Measurements from ENCODE around the gene RIMKLB. TPM values are rescaled to one million over a fixed set of nuclear protein-coding genes. Genes with fewer than 3 reads are reported as not detected.
"Not testable (repeated sequence)": the region's sequence is repeated elsewhere in the genome, so short reads cannot be mapped to it uniquely, and the experiment has no call there.

Gene RIMKLB
- total and polyA plus RNA-seq, 2 donors = 22.6 to 99.1 TPM

DNA sequence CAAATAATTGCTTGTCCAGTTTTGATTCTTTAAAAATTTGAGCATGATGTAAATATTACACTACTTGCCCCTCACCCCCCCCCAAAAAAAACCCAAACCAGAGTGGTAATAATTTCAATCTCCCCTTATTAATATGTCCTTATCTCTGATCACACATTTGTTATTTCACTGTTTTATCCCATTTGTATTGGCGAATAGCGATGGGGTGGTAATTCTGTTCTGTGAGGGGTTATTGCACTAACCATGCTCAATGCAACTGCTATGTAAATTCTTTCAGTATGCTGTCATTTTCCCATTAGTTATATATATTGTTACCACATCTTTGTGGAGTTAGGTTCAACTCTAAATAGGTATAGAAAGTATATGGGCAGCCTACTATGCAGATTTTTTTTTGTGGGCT lies 1.1 kb downstream of the RIMKLB start:
- no peaks in the 10 kb centered on the region for H3K36me3 ChIP-seq (ENCODE audit: insufficient read depth)
- peak overlapping the region; percentile 86 for H3K4me3 ChIP-seq (ENCODE audit: low read depth, low read length)
- H3K27ac ChIP-seq (ENCODE audit: low read depth) = no peak overlapping the region
- 26% methylated on average over 2 of the region's 2 CpGs for WGBS
- H3K4me1 ChIP-seq (ENCODE audit: insufficient read depth) = no peaks in the 10 kb centered on the region
- DNase-seq (ENCODE audit: extremely low spot score) = no peak

DNA sequence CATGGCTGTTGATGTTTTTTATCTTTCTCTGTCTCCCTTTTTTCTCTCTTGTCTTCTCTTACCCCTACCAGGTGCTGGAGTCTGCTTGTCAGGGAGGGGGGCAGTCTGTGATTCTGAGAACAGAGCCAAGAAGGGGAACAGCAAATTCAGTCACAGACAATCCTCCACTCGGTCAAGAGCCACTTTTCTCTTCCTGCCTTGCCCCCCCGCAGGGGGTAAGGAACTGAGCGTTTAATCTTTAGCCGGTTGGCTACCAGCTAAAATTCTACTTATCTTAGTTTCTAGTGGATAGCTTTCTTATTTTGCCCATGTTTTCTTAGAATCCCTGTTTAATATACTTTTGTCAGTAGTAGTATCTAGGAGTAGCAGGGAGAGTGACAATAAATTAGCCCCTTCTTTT lies 1.9 kb downstream of the RIMKLB start:
- Histone ChIP-seq H3K27ac (ENCODE audit: low read depth) (no peak overlapping the region), H3K4me3 (ENCODE audit: low read depth, low read length) (no peak overlapping the region), H3K36me3 (ENCODE audit: insufficient read depth) (no peaks in the 10 kb centered on the region), H3K4me1 (ENCODE audit: insufficient read depth) (no peaks in the 10 kb centered on the region)
- no peak for DNase-seq (ENCODE audit: extremely low spot score)
- WGBS = 39% methylated on average over 4 of the region's 4 CpGs

- Histone ChIP-seq H3K4me3 (ENCODE audit: low read depth, low read length) (no peak overlapping the region), H3K27ac (ENCODE audit: low read depth) (no peak overlapping the region), H3K36me3 (ENCODE audit: insufficient read depth) (no peaks in the 10 kb centered on the region), H3K4me1 (ENCODE audit: insufficient read depth) (no peaks in the 10 kb centered on the region)
- WGBS = 76% methylated on average over 6 of the region's 6 CpGs
- no peak for DNase-seq (ENCODE audit: extremely low spot score)
These were observed 3.4 kb downstream of the RIMKLB start for GRCh38 chr12:8701046-8701660.

GRCh38 chr12:8702159-8702558 lies 4.4 kb downstream of the RIMKLB start:
- H3K36me3 ChIP-seq (ENCODE audit: insufficient read depth) = no peaks in the 10 kb centered on the region
- no peak overlapping the region for H3K4me3 ChIP-seq (ENCODE audit: low read depth, low read length)
- DNase-seq (ENCODE audit: extremely low spot score) = no peak
- 71% methylated on average over 4 of the region's 4 CpGs for WGBS
- no peaks in the 10 kb centered on the region for H3K4me1 ChIP-seq (ENCODE audit: insufficient read depth)
- H3K27ac ChIP-seq (ENCODE audit: low read depth) = no peak overlapping the region

DNA sequence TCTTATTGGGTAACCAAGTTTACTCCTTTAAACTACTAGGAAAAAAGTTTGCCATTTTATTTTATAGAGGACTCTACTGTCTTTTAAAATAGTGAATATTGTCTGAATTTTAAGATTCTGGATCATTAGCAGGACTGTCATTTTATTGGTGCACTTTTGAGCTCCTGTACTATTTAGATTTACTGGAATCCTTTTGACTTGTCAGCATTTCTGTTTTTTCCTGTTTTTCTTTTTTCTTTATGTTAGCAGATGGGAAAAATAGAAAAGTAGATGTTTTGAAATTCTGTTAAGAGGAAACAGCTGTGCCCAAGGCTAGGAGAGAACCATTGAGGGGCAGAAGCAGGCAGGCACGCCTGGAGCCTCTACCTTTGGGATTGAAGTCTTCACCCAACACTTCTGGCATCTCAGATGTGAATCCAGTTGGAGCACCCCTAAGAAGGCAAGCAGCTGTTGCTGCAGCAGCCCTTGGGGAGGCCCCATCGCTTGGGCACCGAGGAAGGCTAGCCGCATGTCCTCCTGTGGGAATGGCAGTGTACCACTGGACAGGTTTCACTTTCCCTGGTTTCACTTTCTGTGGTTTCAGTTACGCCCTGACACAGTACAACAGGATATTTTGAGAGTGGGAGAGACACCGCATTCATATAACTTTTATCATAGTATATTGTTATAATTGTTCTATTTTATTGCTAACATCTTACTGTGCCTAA lies 11.5 kb downstream of the RIMKLB start:
- H3K4me3 ChIP-seq (ENCODE audit: low read depth, low read length) = peak overlapping the region; percentile 19
- H3K4me1 ChIP-seq (ENCODE audit: insufficient read depth) = no peaks in the 10 kb centered on the region
- H3K27ac ChIP-seq (ENCODE audit: low read depth) = no peak overlapping the region
- DNase-seq (ENCODE audit: extremely low spot score) = no peak
- WGBS = 75% methylated on average over 6 of the region's 6 CpGs
- no peaks in the 10 kb centered on the region for H3K36me3 ChIP-seq (ENCODE audit: insufficient read depth)

GRCh38 chr12:8712572-8712971 lies 14.8 kb downstream of the RIMKLB start:
- WGBS = 58% methylated on average over 2 of the region's 2 CpGs
- DNase-seq (ENCODE audit: extremely low spot score) = no peak
- H3K4me3 ChIP-seq (ENCODE audit: low read depth, low read length) = no peak overlapping the region
- peaks cover 2% of the 10 kb centered on the region for H3K36me3 ChIP-seq (ENCODE audit: insufficient read depth)
- H3K4me1 ChIP-seq (ENCODE audit: insufficient read depth) = no peaks in the 10 kb centered on the region
- H3K27ac ChIP-seq (ENCODE audit: low read depth) = no peak overlapping the region

DNA sequence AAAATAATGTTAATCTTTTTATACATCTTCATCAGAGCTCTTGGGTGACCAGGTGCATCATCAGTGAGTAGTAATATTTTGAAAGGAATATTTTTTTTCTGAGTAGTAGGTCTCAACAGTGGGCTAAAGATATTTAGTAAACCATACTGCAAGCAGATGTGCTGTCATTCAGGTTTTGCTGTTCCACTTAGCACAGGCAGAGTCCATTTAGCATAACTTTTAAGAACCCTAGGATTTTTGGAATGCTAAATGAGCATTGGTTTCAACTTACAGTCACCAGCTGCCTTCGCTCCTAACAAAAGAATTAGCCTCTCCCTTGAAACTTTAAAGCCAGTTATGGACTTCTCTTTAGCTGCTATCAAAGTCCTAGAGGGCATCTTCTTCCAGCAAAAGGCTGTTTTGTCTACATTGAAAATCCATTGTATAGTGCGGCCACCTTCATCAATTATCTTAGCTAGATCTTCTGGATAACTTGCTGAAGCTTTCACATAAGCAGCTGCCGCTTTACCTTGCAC lies 24.6 kb downstream of the RIMKLB start:
- Histone ChIP-seq H3K27ac (ENCODE audit: low read depth) (no peak overlapping the region), H3K4me3 (ENCODE audit: low read depth, low read length) (no peak overlapping the region), H3K4me1 (ENCODE audit: insufficient read depth) (no peaks in the 10 kb centered on the region), H3K36me3 (ENCODE audit: insufficient read depth) (no peaks in the 10 kb centered on the region)
- no peak for DNase-seq (ENCODE audit: extremely low spot score)
- 98% methylated on average over 3 of the region's 3 CpGs for WGBS

GRCh38 chr12:8734873-8735381 lies 37.1 kb downstream of the RIMKLB start:
- WGBS = 68% methylated on average over 3 of the region's 3 CpGs
- Histone ChIP-seq H3K27ac (ENCODE audit: low read depth) (no peak overlapping the region), H3K4me1 (ENCODE audit: insufficient read depth) (no peaks in the 10 kb centered on the region), H3K4me3 (ENCODE audit: low read depth, low read length) (no peak overlapping the region), H3K36me3 (ENCODE audit: insufficient read depth) (no peaks in the 10 kb centered on the region)
- DNase-seq (ENCODE audit: extremely low spot score) = no peak

DNA sequence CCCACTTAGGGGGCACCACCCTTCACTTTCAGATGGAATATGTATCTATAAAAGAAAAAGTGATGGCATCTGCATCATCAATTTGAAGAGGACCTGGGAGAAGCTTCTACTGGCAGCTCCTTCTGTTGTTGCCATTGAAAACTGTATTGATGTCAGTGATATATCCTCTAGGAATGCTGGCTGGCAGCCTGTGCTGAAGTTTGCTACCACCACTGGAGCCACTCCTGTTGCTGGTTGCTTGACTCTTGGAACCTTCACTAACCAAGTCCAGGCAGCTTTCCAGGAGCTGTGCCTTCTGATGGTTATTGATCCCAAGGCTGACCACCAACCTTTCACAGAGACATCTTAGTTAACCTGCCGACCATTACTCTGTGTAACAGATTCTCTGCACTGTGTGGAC lies 44.7 kb downstream of the RIMKLB start:
- Histone ChIP-seq H3K27ac (ENCODE audit: low read depth) (no peak overlapping the region), H3K4me3 (ENCODE audit: low read depth, low read length) (no peak overlapping the region), H3K4me1 (ENCODE audit: insufficient read depth) (no peaks in the 10 kb centered on the region), H3K36me3 (ENCODE audit: insufficient read depth) (peaks cover 4% of the 10 kb centered on the region)
- DNase-seq (ENCODE audit: extremely low spot score) = no peak
- WGBS = 94% methylated on average over 1 of the region's 1 CpG

DNA sequence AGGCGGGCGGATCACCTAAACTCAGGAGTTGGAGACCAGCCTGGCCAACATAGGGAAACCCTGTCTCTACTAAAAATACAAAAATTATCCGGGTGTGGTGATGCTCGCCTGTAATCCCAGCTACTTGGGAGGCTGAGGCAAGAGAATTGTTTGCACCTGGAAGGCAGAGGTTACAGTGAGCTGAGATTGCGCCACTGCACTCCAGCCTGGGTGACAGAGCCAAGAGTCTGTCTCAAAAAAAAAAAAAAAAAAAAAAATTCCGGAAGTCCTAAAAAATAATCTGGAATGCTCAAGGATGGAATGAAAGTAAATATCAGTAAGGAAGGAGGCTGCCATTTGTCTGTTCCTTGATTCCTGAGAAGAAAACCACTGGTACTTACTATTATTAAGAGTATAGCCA lies 45.3 kb downstream of the RIMKLB start:
- 95% methylated on average over 6 of the region's 6 CpGs for WGBS
- H3K27ac ChIP-seq (ENCODE audit: low read depth); H3K36me3 ChIP-seq (ENCODE audit: insufficient read depth); DNase-seq (ENCODE audit: extremely low spot score); H3K4me1 ChIP-seq (ENCODE audit: insufficient read depth); H3K4me3 ChIP-seq (ENCODE audit: low read depth, low read length): not testable (repeated sequence)

DNA sequence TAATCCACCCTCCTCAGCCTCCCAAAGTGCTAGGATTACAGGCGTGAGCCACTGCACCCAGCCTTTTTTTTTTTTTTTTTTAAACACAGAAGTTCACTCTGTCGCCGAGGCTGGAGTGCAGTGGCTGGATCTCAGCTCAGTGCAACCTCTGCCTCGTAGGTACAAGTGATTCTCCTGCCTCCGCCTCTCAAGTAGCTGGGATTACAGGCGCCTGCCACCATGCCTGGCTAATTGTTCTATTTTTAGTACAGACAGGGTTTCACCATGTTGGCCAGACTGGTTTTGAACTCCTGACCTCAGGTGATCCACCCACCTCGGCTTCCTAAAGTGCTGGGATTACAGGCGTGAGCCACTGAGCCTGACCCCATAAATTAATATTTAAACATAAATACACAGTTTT lies 47.8 kb downstream of the RIMKLB start:
- WGBS = 89% methylated on average over 8 of the region's 8 CpGs
- not testable (repeated sequence) for H3K4me1 ChIP-seq (ENCODE audit: insufficient read depth); DNase-seq (ENCODE audit: extremely low spot score); H3K4me3 ChIP-seq (ENCODE audit: low read depth, low read length); H3K36me3 ChIP-seq (ENCODE audit: insufficient read depth); H3K27ac ChIP-seq (ENCODE audit: low read depth)

GRCh38 chr12:8746046-8746445 lies 48.3 kb downstream of the RIMKLB start:
- WGBS = 83% methylated on average over 5 of the region's 5 CpGs
- H3K4me3 ChIP-seq (ENCODE audit: low read depth, low read length) = no peak overlapping the region
- H3K36me3 ChIP-seq (ENCODE audit: insufficient read depth) = peaks cover 4% of the 10 kb centered on the region
- no peak for DNase-seq (ENCODE audit: extremely low spot score)
- no peaks in the 10 kb centered on the region for H3K4me1 ChIP-seq (ENCODE audit: insufficient read depth)
- no peak overlapping the region for H3K27ac ChIP-seq (ENCODE audit: low read depth)

DNA sequence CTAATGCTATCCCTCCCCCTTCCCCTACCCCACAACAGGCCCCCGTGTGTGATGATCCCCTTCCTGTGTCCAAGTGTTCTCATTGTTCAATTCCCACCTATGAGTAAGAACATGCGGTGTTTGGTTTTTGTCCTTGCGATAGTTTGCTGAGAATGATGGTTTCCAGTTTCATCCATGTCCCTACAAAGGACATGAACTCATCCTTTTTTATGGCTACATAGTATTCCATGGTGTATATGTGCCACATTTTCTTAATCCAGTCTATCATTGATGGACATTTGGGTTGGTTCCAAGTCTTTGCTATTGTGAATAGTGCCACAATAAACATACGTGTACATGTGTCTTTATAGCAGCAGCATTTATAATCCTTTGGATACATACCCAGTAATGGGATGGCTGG lies 62.3 kb downstream of the RIMKLB start:
- WGBS = 95% methylated on average over 4 of the region's 4 CpGs
- not testable (repeated sequence) for H3K36me3 ChIP-seq (ENCODE audit: insufficient read depth); DNase-seq (ENCODE audit: extremely low spot score); H3K4me1 ChIP-seq (ENCODE audit: insufficient read depth); H3K27ac ChIP-seq (ENCODE audit: low read depth); H3K4me3 ChIP-seq (ENCODE audit: low read depth, low read length)

- not testable (repeated sequence) for H3K36me3 ChIP-seq (ENCODE audit: insufficient read depth); H3K27ac ChIP-seq (ENCODE audit: low read depth); H3K4me1 ChIP-seq (ENCODE audit: insufficient read depth); H3K4me3 ChIP-seq (ENCODE audit: low read depth, low read length); DNase-seq (ENCODE audit: extremely low spot score)
- 88% methylated on average over 6 of the region's 6 CpGs for WGBS
These were observed 64.9 kb downstream of the RIMKLB start for GRCh38 chr12:8762701-8763100.

Measured in urinary bladder (tissue), 4 donors.